Activated naive CD4-positive, alpha-beta T cell treated with Interleukin-2 at 50 U/mL for 16 hours (primary cell): ENCODE results near the gene SEMA6A.

ENCODE experiments used
- DNase-seq: peaks from one replicate; pipeline ENCODE4 v3.0.0-alpha.2; 2020

The SEMA6A gene

GRCh38 chr5:116436674-116437350 is 137.8 kb downstream of the SEMA6A start:
- no peak for DNase-seq

- DNase-seq = no peak
Measured at GRCh38 chr5:116428966-116429365, 145.7 kb downstream of the SEMA6A start.

DNA sequence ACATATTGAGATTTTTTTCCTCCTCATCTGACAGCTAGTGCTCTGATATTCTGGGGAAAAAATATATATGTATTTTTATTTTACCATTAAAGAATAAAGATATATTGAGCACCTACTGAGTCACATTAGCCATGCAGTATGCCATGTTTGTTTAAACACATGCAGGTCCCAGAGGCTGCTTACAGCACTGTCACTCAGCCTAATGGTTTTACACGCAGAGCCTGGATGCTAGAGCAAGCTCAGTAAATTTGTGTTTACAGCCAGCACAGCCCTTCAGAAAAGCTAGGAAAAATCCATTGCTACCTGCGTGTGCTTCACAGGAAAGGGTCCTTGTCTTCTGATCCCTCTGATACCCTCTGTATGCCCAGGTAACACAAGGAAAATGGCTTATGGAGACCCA is 146.2 kb downstream of the SEMA6A start:
- no peak for DNase-seq

DNA sequence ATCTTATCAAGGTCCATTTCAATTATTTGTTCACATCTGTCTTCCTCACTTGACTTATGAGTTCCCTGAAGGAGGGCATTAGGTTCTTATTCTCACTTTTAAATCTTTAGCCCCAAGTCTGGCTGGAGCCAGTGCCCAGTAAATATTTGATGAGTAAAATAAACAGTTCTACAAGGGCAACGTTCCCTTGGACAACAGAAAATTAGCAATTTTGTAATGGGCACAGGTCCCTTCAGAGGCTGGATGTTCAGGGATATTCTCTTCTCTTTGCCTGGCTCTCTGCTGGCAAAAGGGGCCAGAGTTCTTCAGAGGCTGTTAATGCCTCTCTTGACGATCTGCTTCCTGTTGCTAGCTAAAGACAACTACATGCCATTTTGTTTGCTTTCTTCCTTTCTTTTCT is 149.7 kb downstream of the SEMA6A start:
- no peak for DNase-seq

GRCh38 chr5:116424258-116424615 is 150.4 kb downstream of the SEMA6A start:
- DNase-seq = no peak

- DNase-seq = no peak
Measured at GRCh38 chr5:116423587-116424257, 150.9 kb downstream of the SEMA6A start.

DNA sequence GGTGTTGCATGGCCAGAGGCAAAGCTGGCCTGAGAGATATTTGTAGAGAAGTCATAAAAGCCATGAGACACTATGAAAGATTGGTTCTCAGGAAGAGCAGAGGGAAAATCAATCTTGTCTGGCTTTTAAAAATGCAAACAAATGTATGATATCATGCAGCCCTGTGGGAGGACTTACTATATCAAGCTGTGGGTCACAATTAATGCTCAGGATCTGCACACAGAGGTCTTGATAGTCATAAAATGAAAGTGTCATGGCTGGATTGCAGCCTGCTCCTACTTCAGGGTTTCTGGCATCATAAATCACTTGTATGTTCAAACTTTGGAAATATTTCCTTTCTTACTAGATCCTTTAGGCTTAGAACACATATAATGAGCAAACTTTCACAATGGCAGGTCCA is 151.5 kb downstream of the SEMA6A start:
- DNase-seq = no peak

GRCh38 chr5:116421080-116421629 is 153.5 kb downstream of the SEMA6A start:
- no peak for DNase-seq

DNA sequence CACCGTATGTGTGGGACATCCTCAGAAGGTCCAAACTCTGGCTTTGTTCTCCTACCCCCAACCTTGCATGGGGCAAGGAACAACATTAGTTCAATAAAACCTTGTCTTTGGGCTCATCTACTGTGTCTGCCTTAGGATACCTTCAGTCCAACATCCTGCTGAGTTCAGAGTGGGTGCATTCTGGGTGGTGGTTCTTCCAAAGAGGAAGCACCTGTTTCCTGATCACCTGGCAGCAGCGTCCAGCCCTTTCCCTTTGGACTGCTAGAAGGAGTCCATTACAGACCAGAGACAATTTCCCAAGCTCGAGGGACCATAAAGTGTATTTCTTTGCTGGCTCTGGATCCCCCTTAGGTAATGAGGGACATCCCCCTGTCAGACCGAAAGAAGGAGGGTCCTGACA is 154.1 kb downstream of the SEMA6A start:
- no peak for DNase-seq

GRCh38 chr5:116419258-116419657 is 155.4 kb downstream of the SEMA6A start:
- DNase-seq = no peak

DNA sequence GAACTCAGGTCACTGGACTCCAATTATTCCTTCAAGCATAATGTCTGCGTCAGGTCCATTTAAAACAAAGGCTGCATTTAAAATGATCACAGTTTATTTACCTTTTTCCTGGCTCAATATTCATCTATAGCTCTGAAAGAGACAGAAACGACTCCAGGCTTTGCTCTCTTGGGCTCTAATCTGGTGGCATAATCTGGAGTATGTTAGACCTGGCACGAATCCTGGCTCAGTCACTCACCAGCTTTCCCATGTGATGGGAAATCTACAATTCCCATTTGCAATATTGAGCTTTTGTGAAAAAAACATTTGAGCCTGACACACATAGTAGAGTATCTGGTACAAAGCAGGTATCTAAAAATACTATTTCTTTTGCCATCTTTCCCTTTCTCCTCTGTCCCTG is 155.8 kb downstream of the SEMA6A start:
- no peak for DNase-seq

DNA sequence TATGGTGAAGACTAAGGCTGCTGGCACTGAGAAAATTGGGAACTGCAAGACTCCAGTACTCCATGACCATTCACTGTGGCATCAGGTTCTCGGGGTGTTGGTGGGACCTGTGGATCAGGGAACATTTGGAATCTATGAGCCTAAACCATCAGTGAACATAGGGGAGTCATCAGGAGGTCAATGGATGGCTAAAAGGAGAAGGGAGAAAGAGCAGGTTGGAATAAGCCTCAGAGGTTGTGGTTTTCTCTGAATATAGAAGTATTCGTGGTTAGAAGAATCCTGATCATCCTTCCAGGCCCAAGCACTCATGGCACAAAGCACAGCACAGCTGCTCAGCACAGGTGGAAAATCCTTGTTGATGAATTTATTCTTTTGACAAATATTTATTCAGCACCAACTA is 156.6 kb downstream of the SEMA6A start:
- DNase-seq = no peak

DNA sequence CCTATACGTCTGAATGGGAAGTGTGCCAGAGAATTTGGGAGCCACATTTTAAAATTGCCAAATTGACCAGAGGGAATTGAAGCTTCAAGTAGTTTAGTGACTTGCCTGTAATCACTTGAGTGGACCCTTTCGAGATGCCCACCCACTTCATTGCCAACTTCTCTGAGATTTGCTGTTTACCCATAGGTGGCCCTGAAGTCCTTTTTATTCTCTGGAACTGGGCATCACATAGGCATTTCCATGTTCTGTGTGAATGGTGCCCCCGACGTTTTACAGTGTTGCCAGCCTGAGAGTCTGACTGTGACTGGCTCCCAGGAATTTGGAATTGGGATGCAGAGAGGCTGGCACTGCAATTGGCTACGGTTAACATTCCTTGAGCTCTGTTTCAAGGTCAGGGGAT is 158.6 kb downstream of the SEMA6A start:
- DNase-seq = no peak

GRCh38 chr5:116415182-116415581 is 159.4 kb downstream of the SEMA6A start:
- DNase-seq = no peak

GRCh38 chr5:116411101-116411571 is 163.5 kb downstream of the SEMA6A start:
- DNase-seq = no peak

- DNase-seq = no peak
Measured at GRCh38 chr5:116410336-116410890, 164.2 kb downstream of the SEMA6A start.

- no peak for DNase-seq
Measured at GRCh38 chr5:116409591-116410296, 164.9 kb downstream of the SEMA6A start.

DNA sequence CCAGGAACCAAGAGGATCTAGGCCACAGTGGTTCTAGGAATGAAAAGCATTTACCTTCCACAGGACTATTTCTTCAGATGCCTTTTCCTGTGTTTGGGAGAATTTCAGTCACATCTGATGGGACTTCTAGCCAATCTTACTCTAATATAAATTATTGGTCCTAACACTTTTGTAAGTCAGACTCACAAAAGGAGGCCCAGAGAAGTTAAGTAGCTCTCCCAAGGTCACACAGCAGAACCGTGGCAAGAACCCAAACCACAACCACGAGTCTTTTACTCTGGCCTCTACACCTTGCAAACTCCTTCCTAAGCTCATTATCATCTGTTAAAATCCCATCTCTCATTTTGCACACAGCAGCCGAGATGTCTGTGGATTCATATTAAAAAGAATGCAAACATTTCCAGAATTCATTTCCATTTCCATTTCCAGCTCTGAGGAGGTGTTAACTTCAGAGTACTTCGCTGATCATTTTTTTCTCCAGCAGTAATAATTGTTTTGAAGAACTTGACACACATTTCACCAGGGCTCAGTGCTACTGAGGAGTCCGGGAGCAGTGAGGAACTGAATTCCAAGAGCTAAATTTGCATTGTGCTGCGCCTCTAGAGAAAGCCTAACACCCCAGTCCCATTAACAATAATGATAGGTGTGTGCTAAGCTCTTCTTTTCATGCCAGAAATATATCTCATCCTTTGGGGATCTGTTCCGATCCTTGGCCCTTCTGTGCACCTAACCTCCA is 168.1 kb downstream of the SEMA6A start:
- no peak for DNase-seq

DNA sequence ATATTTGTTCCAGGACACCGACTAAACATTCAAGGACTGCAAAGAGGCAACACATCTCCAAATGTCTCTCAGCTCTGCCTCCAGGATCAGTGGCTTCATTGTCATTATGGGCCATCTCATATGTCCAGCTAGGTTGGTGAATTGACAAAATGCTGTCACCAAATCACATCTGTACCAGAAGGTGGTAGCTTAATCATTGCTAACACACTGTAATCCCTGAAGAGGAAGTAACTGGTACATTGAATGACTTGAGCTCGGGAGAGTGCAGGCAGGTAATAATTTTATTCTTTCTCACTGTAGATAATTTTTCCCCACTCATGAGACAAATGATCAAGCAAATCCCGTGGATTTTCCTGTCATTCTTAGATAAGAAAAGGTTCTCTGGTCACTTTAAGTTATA is 169.8 kb downstream of the SEMA6A start:
- no peak for DNase-seq

DNA sequence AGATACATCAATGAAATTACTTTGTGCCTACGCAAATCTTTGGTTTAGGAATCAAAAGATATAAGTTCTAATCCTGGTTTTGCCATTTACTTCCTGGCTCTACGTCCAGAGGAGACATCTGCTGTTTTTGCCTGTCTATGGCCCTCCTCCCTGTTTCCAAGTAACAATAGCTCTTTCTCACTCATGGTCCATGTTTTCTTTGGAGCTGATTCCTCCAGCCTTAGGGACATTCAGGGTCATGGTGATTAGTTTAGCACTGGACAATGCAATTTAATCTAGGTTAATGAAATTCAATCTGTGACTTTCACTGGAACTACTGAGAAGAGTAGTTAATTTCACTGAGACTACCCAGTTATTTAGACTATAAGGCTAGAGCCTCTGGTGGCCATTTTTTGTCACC is 170.6 kb downstream of the SEMA6A start:
- DNase-seq = no peak

GRCh38 chr5:116402235-116402634 is 172.4 kb downstream of the SEMA6A start:
- DNase-seq = no peak

DNA sequence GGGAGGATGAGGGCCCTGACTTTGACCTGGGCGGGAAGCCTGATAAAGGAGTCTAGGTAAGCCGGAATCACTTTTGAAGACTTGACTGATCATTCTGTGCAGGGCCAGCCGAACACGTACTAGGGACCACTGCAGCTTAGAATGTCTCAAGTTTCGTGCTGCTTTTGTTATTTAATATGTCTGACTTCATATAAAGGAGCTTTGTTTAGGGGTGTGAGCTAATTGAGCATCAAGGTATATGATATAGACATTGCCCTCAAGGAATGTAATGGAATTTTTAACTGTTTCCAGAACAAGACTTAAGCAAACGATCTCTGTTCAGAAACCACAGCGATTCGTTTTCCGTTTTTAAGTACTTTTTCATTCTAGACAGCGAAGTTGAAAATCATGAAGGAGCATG is 173.0 kb downstream of the SEMA6A start:
- no peak for DNase-seq
